GM12878 (cell line): ENCODE measurements around the gene ZNF691. TPM values are rescaled to one million over a fixed set of nuclear protein-coding genes. Genes with fewer than 3 reads are reported as not detected.

Source experiments
- ATAC-seq: fragments of 200-7000 bp; cut with Tn5 transposase; 3 replicates; pipeline ENCODE4 v1.9.1; 2020; ENCODE audit warnings: mild to moderate bottlenecking, moderate library complexity
- BruUV-seq: library from RNA; stranded (reverse); fragments of 400-500 nt; replicated peaks from 2 replicates; lab custom pipeline; 2021; lab: Mats Ljungman, UMichigan
- CTCF ChIA-PET: fragments of 300-600 bp; sonication (Branson Sonifier 250); formaldehyde crosslinking; extraction: SDS; loops from one replicate; lab custom pipeline; 2021; ENCODE audit warnings: inconsistent platforms; lab: Yijun Ruan, JAX
- POLR2A ChIA-PET: fragments of 350-600 bp; formaldehyde crosslinking; extraction: SDS; loops from one replicate; lab custom pipeline; 2021; ENCODE audit warnings: inconsistent platforms; lab: Charles Lee
- RAD21 ChIA-PET: fragments of 300-600 bp; sonication (Branson Sonifier 250); formaldehyde crosslinking; loops from one replicate; lab custom pipeline; 2023; ENCODE audit warnings: antibody characterized with exemption; ENCODE audit not compliant: unreplicated experiment; lab: Charles Lee
- SMC1A ChIA-PET: fragments of 300-600 bp; sonication (Branson Sonifier 250); formaldehyde crosslinking; loops from one replicate; lab custom pipeline; 2023; ENCODE audit not compliant: unreplicated experiment, uncharacterized antibody; lab: Charles Lee
- DNase-seq: peaks from one replicate; pipeline ENCODE4 v3.0.0-alpha.2; 2011; ENCODE audit warnings: low read depth, low spot score
- FAIRE-seq: peaks from 3 replicates; lab custom pipeline; 2011; peaks lifted over from hg19 to GRCh38; lab: Jason Lieb, UNC
- H2AFZ ChIP-seq: 2 replicates; pipeline ENCODE4 v1.6.0; 2011; ENCODE audit warnings: low read depth, low read length, control low read depth; ENCODE audit not compliant: control insufficient read depth
- H3K27ac ChIP-seq: 2 replicates; pipeline ENCODE4 v1.5.1; 2011; ENCODE audit warnings: control low read depth; ENCODE audit not compliant: control insufficient read depth, insufficient read depth
- H3K27me3 ChIP-seq, 2 experiments: replicated peaks in 1 of 2; 2 replicates each; pipeline versions ENCODE4 v1.6.0 to v1.6.1; 2011; ENCODE audit warnings: low read length in 1 of 2; ENCODE audit not compliant: control insufficient read depth in 2 of 2, insufficient read depth in 2 of 2
- H3K36me3 ChIP-seq, 2 experiments: 2 replicates each; pipeline ENCODE4 v1.5.1; 2011; ENCODE audit warnings: low read length in 1 of 2; ENCODE audit not compliant: control insufficient read depth in 2 of 2, insufficient read depth in 2 of 2
- H3K4me1 ChIP-seq: 2 replicates; pipeline ENCODE4 v1.6.1; 2011; ENCODE audit warnings: mild to moderate bottlenecking, low read length, moderate library complexity, mixed read lengths; ENCODE audit not compliant: control insufficient read depth, insufficient read depth
- H3K4me2 ChIP-seq: 2 replicates; pipeline ENCODE4 v1.6.0; 2011; ENCODE audit warnings: control low read depth; ENCODE audit not compliant: control insufficient read depth, insufficient read depth
- H3K4me3 ChIP-seq: fragments of 200-600 bp; sonication (generic); 2 replicates; pipeline ENCODE4 v1.5.1; 2016
- H3K79me2 ChIP-seq: 2 replicates; pipeline ENCODE4 v1.6.0; 2011; ENCODE audit warnings: low read length; ENCODE audit not compliant: control insufficient read depth, insufficient read depth
- H3K9ac ChIP-seq: 2 replicates; pipeline ENCODE4 v1.8.0; 2011; ENCODE audit warnings: low read length, control low read depth, mixed read lengths; ENCODE audit not compliant: control insufficient read depth, insufficient read depth
- H3K9me3 ChIP-seq: replicated peaks from 3 replicates; pipeline ENCODE4 v1.5.1; 2011; ENCODE audit warnings: mild to moderate bottlenecking, low read length; ENCODE audit not compliant: control insufficient read depth, insufficient read depth
- H4K20me1 ChIP-seq: 2 replicates; pipeline ENCODE4 v1.6.0; 2011; ENCODE audit not compliant: control insufficient read depth, insufficient read depth
- BCL3 ChIP-seq: IDR thresholded peaks from 2 replicates; pipeline ENCODE4 v1.6.1; 2011; ENCODE audit warnings: borderline replicate concordance, low read depth, mild to moderate bottlenecking, moderate library complexity, low read length; ENCODE audit not compliant: insufficient read depth, poor library complexity, severe bottlenecking
- DPF2 ChIP-seq: fragments of 450-650 bp; IDR thresholded peaks from 2 replicates; pipeline ENCODE4 v1.6.1; 2017; ENCODE audit warnings: mild to moderate bottlenecking
- EED ChIP-seq: sonication (generic); IDR thresholded peaks from 2 replicates; pipeline ENCODE4 v1.6.1; 2016; ENCODE audit warnings: antibody characterized with exemption, low read depth
- EGR1 ChIP-seq, 2 experiments: IDR thresholded peaks; 1 replicate in 1 of 2; 2 replicates in 1 of 2; pipeline ENCODE4 v1.6.1; 2011 to 2012; ENCODE audit warnings: low read depth in 2 of 2, low read length in 2 of 2, borderline replicate concordance in 1 of 2, mild to moderate bottlenecking in 1 of 2, moderate library complexity in 1 of 2
- FOXK2 ChIP-seq: fragments of 450-650 bp; IDR thresholded peaks from 2 replicates; pipeline ENCODE4 v1.6.1; 2017; ENCODE audit warnings: mild to moderate bottlenecking, moderate library complexity
- IKZF2 ChIP-seq, 2 experiments: fragments of 450-650 bp; IDR thresholded peaks; 2 replicates each; pipeline ENCODE4 v1.6.1; 2017; ENCODE audit warnings: mild to moderate bottlenecking in 2 of 2, moderate library complexity in 2 of 2
- NR2C1 ChIP-seq: fragments of 450-650 bp; IDR thresholded peaks from 2 replicates; pipeline ENCODE4 v1.6.1; 2017; ENCODE audit warnings: antibody characterized with exemption, mild to moderate bottlenecking, moderate library complexity
- POLR2AphosphoS2 ChIP-seq: IDR thresholded peaks from 2 replicates; pipeline ENCODE4 v1.6.1; 2011; ENCODE audit warnings: low read depth, mild to moderate bottlenecking, low read length, improper control_type of control experiment, moderate library complexity
- SIX5 ChIP-seq: IDR thresholded peaks from 2 replicates; pipeline ENCODE4 v1.6.1; 2011; ENCODE audit warnings: mild to moderate bottlenecking, low read depth, low read length, moderate library complexity; ENCODE audit not compliant: severe bottlenecking
- SREBF1 ChIP-seq: IDR thresholded peaks from 2 replicates; pipeline ENCODE4 v1.6.1; 2012; ENCODE audit warnings: mild to moderate bottlenecking, low read length
- TCF7 ChIP-seq: IDR thresholded peaks from 2 replicates; pipeline ENCODE4 v1.6.1; 2014; ENCODE audit warnings: antibody characterized with exemption, borderline replicate concordance
- ZZZ3 ChIP-seq: IDR thresholded peaks from 2 replicates; pipeline ENCODE4 v1.6.1; 2011; ENCODE audit warnings: low read depth; ENCODE audit not compliant: control insufficient read depth, insufficient read length
- WGBS: methylation state at CpG from one replicate; pipeline ENCODE4 v1.1.6; 2016; ENCODE audit warnings: low lambda C conversion rate; ENCODE audit not compliant: insufficient replicate concordance, insufficient coverage; ENCODE audit errors: missing lambda C conversion rate; 5-methylcytosine and 5-hydroxymethylcytosine counted together
- in situ Hi-C: fragments of 300-500 bp; cut with MboI; formaldehyde crosslinking; loops from 9 replicates; pipeline ENCODE4 v1.14.3; 2018; ENCODE audit warnings: mixed read lengths
- intact Hi-C: fragments of 100-400 bp; cut with micrococcal nuclease; formaldehyde crosslinking; loops from one replicate; pipeline ENCODE4 v1.14.2; 2022; ENCODE audit not compliant: unreplicated experiment
- polyA plus RNA-seq, 11 experiments: library from polyadenylated mRNA; depleted of rRNA in 4 of 11; unstranded in 6 of 11; stranded (reverse) in 5 of 11; fragments of >200 nt; fragmentation: Nextera tagmentation in 4 of 11; fragmentation: Illumina TruSeq in 1 of 11; extraction: Ambion mirVana in 4 of 11; extraction: Trizol in 1 of 11; gene quantifications; 1 replicate in 1 of 11; 2 replicates in 10 of 11; pipeline versions ENCODE4 v1.2.1 to v1.2.3, GENCODE V29; 2011 to 2016; ENCODE audit warnings: inconsistent platforms in 2 of 11, missing spikeins in 2 of 11, low read depth in 1 of 11
- total RNA-seq, 4 experiments: library from RNA; depleted of rRNA in 3 of 4; stranded (reverse); fragments of >200 nt in 3 of 4; fragmentation: Illumina TruSeq in 1 of 4; extraction: Trizol in 1 of 4; gene quantifications; 2 replicates each; pipeline versions ENCODE4 v1.2.1 to v1.2.3, GENCODE V29; 2013 to 2021
- TF ChIP-seq, protein P1 (sequence below): fragments of 450-650 bp; IDR thresholded peaks from 2 replicates; pipeline ENCODE4 v1.6.1; 2017; ENCODE audit warnings: antibody characterized with exemption, mild to moderate bottlenecking, moderate library complexity

ZNF691 gene
- total and polyA plus RNA-seq, 10 of the 15 experiments (the other 5 are each of a cell fraction or from before 2014, with no cell fraction given), result 8.5 to 16.2 (median 12.2) TPM

- no peaks in the 10 kb centered on the region for H3K27me3 ChIP-seq
- H3K27ac ChIP-seq, result no peak overlapping the region
- intact Hi-C loops, result no loop called here
- BruUV-seq, result no TSS peak
- H3K9me3 ChIP-seq, result no peaks in the 10 kb centered on the region
- H3K36me3 ChIP-seq, result no peaks in the 10 kb centered on the region
- DNase-seq, result no peak
- no peaks in the 10 kb centered on the region for H3K4me1 ChIP-seq
- no peak overlapping the region for H2AFZ ChIP-seq
- RAD21 ChIA-PET, result no interaction called here
- TF ChIP-seq TCF7 (no peak), DPF2 (no peak), FOXK2 (no peak), NR2C1 (no peak), SIX5 (no peak), IKZF2 (IDR thresholded peaks at IDR 0.05) (no peak), EGR1 (IDR thresholded peaks at IDR 0.05; ENCODE audit: borderline replicate concordance in 1 of 2, low read depth in 2 of 2, low read length in 2 of 2) (no peak), BCL3 (no peak), POLR2AphosphoS2 (no peak), ZZZ3 (no peak), EED (no peak), SREBF1 (no peak)
- TF ChIP-seq, protein P1, sequence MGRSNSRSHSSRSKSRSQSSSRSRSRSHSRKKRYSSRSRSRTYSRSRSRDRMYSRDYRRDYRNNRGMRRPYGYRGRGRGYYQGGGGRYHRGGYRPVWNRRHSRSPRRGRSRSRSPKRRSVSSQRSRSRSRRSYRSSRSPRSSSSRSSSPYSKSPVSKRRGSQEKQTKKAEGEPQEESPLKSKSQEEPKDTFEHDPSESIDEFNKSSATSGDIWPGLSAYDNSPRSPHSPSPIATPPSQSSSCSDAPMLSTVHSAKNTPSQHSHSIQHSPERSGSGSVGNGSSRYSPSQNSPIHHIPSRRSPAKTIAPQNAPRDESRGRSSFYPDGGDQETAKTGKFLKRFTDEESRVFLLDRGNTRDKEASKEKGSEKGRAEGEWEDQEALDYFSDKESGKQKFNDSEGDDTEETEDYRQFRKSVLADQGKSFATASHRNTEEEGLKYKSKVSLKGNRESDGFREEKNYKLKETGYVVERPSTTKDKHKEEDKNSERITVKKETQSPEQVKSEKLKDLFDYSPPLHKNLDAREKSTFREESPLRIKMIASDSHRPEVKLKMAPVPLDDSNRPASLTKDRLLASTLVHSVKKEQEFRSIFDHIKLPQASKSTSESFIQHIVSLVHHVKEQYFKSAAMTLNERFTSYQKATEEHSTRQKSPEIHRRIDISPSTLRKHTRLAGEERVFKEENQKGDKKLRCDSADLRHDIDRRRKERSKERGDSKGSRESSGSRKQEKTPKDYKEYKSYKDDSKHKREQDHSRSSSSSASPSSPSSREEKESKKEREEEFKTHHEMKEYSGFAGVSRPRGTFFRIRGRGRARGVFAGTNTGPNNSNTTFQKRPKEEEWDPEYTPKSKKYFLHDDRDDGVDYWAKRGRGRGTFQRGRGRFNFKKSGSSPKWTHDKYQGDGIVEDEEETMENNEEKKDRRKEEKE, result no peak
- SMC1A ChIA-PET, result interaction anchor here (0.8 to 2.8 kb wide), 2 partner anchors 10 to 21 kb away, joined by 3 to 13 read pairs; partner anchors contain the start of gene ZNF691
- WGBS, result 90% methylated on average over 10 of the region's 10 CpGs
- no peak for FAIRE-seq
- in situ Hi-C loops, result no loop called here
- H4K20me1 ChIP-seq, result no peaks in the 10 kb centered on the region
- no peak overlapping the region for H3K4me2 ChIP-seq
- ATAC-seq, result no peak
- no peaks in the 10 kb centered on the region for H3K79me2 ChIP-seq
- CTCF ChIA-PET, result interaction anchor here (2.2 kb wide), 1 partner anchor 21 kb away, joined by 10 read pairs; the partner anchor contains the start of gene ZNF691
- no peak overlapping the region for H3K9ac ChIP-seq
- POLR2A ChIA-PET, result interaction anchor here (0.9 to 1.8 kb wide), 2 partner anchors 9 to 13 kb away, joined by 3 to 7 read pairs; no protein-coding TSS in a partner anchor
- H3K4me3 ChIP-seq, result no peak overlapping the region
These were observed 21.2 kb upstream of the ZNF691 start for GRCh38 chr1:42825036-42825851.
